Measurements from ENCODE around the gene BABAM2. TPM values are rescaled to one million over a fixed set of nuclear protein-coding genes. Genes with fewer than 3 reads are reported as not detected.

The BABAM2 gene
- total RNA-seq, 4 donors from 2014 or later = 23.7 to 41.1 (median 27.9) TPM

DNA sequence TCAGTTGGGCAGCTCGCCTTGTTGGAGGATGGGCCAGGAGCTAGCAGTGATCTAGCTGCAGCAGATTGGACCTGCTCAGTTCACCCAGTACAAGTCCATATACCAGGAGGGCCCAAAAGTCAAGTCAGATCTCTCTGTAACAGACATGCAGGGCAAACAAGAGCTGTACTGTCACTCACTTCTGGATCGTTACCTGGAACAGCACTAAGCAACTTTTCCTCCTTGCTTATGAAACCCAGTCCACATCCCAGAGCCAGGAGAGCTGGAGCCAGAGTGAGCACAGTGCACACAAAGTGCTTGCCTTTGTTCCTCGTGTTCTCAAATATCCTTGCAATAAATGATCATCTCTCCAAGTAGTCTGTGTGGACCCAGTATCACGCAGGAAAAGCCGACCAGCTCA lies 258.0 kb downstream of the BABAM2 start:
- TF ChIP-seq POLR2AphosphoS5 (IDR thresholded peaks at IDR 0.05) = no peak
- TF ChIP-seq, protein P1, sequence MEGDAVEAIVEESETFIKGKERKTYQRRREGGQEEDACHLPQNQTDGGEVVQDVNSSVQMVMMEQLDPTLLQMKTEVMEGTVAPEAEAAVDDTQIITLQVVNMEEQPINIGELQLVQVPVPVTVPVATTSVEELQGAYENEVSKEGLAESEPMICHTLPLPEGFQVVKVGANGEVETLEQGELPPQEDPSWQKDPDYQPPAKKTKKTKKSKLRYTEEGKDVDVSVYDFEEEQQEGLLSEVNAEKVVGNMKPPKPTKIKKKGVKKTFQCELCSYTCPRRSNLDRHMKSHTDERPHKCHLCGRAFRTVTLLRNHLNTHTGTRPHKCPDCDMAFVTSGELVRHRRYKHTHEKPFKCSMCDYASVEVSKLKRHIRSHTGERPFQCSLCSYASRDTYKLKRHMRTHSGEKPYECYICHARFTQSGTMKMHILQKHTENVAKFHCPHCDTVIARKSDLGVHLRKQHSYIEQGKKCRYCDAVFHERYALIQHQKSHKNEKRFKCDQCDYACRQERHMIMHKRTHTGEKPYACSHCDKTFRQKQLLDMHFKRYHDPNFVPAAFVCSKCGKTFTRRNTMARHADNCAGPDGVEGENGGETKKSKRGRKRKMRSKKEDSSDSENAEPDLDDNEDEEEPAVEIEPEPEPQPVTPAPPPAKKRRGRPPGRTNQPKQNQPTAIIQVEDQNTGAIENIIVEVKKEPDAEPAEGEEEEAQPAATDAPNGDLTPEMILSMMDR (IDR thresholded peaks at IDR 0.05) = no peak
- TF ChIP-seq POLR2A (IDR thresholded peaks at IDR 0.05) = no peak
- TF ChIP-seq EP300 (IDR thresholded peaks at IDR 0.05) = no peak
- 100% methylated on average over 5 of the region's 5 CpGs for WGBS
- no peak for DNase-seq (ENCODE audit: low spot score in 2 of 2)
- Histone ChIP-seq H3K4me3 (no peak overlapping the region), H3K27ac (no peak overlapping the region), H3K36me3 (no peaks in the 10 kb centered on the region), H3K9me3 (no peaks in the 10 kb centered on the region), H3K27me3 (no peaks in the 10 kb centered on the region), H3K4me1 (peaks cover 13% of the 10 kb centered on the region)

DNA sequence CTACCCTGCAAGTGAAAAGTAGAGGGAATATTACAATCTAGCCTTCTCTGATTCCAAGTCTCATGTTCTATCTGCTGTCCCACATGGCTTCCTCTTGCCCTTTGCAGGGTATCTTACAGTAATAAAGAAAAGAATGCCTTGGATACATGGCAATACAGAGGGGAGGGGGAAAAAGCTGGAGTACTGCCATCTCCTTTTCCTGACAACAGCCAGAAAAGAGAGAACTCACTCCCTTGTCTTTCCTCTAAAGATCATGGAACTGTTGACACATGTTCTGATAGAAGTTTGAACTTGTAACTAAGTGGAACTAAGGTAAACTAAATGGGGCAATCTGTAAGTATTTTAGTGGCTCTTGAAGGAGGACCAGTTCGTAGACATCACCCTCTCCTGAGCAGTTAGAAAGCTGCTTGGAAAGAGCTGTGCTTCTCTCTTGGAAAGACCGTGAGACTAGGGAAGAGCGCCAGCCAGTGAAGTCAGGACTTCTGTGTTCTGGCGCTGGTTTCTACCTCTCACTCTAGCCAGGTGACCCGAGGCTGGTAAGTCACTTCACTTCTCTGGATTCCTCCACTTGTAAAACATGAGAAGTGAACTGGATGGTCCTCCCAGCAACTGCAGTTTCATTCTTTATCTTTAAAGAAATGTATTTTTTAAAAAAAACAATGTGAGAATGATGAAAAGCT lies 259.8 kb downstream of the BABAM2 start:
- no peaks in the 10 kb centered on the region for H3K27me3 ChIP-seq
- no peaks in the 10 kb centered on the region for H3K36me3 ChIP-seq
- no peak overlapping the region for H3K27ac ChIP-seq
- H3K4me1 ChIP-seq = peaks cover 13% of the 10 kb centered on the region
- WGBS = 44% methylated on average over 5 of the region's 5 CpGs
- TF ChIP-seq, protein P1 (IDR thresholded peaks at IDR 0.05) = no peak
- no peak for TF ChIP-seq POLR2AphosphoS5 (IDR thresholded peaks at IDR 0.05)
- TF ChIP-seq EP300 (IDR thresholded peaks at IDR 0.05) = no peak
- no peak for TF ChIP-seq POLR2A (IDR thresholded peaks at IDR 0.05)
- H3K9me3 ChIP-seq = no peaks in the 10 kb centered on the region
- no peak overlapping the region for H3K4me3 ChIP-seq
- DNase-seq (ENCODE audit: low spot score in 2 of 2) = no peak

DNA sequence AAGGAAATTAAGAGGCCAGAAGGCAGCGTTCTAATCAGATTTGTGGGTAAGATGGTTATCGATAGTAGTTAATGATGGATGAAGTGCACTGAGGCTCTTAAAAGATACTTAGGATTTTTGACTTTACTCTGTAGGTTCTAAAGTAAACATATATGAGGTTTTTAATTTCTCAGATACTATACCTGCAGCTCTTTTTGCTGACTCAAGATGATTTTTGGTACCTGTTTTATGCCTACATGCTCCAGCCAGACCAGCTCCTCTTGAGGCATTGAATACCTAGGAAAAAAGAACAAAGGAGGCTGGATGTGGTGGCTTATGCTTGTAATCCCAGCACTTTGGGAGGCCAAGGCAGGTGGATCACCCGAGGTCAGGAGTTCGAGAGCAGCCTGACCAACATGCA lies 260.5 kb downstream of the BABAM2 start:
- DNase-seq (ENCODE audit: low spot score in 2 of 2) = no peak
- H3K27ac ChIP-seq = no peak overlapping the region
- no peaks in the 10 kb centered on the region for H3K36me3 ChIP-seq
- 80% methylated on average over 4 of the region's 4 CpGs for WGBS
- no peaks in the 10 kb centered on the region for H3K27me3 ChIP-seq
- TF ChIP-seq POLR2A (IDR thresholded peaks at IDR 0.05) (no peak), EP300 (IDR thresholded peaks at IDR 0.05) (no peak), POLR2AphosphoS5 (IDR thresholded peaks at IDR 0.05) (no peak)
- TF ChIP-seq, protein P1 (IDR thresholded peaks at IDR 0.05) = no peak
- peaks cover 13% of the 10 kb centered on the region for H3K4me1 ChIP-seq
- H3K9me3 ChIP-seq = no peaks in the 10 kb centered on the region
- no peak overlapping the region for H3K4me3 ChIP-seq

DNA sequence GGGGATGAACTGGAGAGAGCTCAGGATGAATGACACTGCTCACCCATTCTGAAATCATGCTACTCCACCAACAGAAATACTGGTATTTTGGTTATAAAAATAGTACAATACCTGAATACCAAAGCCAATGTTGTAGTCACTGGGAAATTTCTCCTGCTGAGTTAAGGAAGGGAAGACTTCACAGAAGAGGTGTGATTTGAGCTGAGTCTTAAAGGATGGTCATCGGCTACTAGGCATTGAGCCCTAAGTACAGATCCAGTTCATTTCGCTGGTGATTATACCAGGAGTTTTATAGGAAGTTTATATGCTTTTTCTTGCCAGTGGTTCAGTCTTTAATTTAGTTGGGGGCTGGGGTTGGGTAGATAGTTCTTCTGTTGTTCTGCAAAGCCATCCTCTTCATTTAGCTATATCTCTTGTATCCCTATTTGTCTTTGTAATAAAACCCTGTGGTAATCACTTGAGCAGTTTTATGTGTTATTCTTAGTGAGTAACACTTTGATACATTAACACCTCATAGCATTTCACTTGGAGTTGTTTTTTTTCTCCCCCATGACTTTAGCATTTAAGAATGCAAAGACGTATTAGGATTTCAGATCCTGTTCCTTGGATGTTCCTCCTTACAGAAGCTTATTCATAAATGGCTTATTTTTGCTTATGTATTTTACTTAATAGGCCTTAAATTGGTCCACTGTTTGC lies 262.2 kb downstream of the BABAM2 start:
- H3K27me3 ChIP-seq = no peaks in the 10 kb centered on the region
- no peaks in the 10 kb centered on the region for H3K36me3 ChIP-seq
- H3K27ac ChIP-seq = no peak overlapping the region
- no peaks in the 10 kb centered on the region for H3K9me3 ChIP-seq
- TF ChIP-seq POLR2AphosphoS5 (IDR thresholded peaks at IDR 0.05) (no peak), EP300 (IDR thresholded peaks at IDR 0.05) (no peak), POLR2A (IDR thresholded peaks at IDR 0.05) (no peak)
- TF ChIP-seq, protein P1 (IDR thresholded peaks at IDR 0.05) = no peak
- no peak for DNase-seq (ENCODE audit: low spot score in 2 of 2)
- 96% methylated on average over 3 of the region's 3 CpGs for WGBS
- H3K4me1 ChIP-seq = peaks cover 13% of the 10 kb centered on the region
- no peak overlapping the region for H3K4me3 ChIP-seq

DNA sequence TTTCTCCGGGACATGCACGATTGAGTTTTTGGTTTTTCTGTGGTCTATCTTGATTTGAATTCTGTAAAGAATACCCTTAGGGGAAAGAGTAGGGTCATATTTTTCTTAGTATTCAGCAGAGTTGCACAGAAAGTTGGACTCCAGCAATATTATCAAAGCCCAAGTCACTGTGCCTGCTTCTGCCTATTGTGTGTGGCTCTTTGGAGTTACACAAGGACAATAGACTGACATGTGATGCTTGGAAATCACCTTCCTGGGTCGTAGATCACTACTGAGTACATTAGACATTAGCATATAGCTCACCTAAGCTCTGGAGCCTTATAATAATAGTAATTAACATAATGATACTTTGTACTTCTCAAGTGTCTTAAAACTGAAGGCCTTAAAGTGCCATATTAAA lies 263.3 kb downstream of the BABAM2 start:
- no peaks in the 10 kb centered on the region for H3K9me3 ChIP-seq
- H3K27me3 ChIP-seq = no peaks in the 10 kb centered on the region
- 84% methylated on average over 3 of the region's 3 CpGs for WGBS
- no peak for TF ChIP-seq POLR2A (IDR thresholded peaks at IDR 0.05)
- TF ChIP-seq POLR2AphosphoS5 (IDR thresholded peaks at IDR 0.05) = no peak
- TF ChIP-seq, protein P1 (IDR thresholded peaks at IDR 0.05) = no peak
- no peak for TF ChIP-seq EP300 (IDR thresholded peaks at IDR 0.05)
- H3K4me1 ChIP-seq = peaks cover 13% of the 10 kb centered on the region
- H3K36me3 ChIP-seq = no peaks in the 10 kb centered on the region
- no peak overlapping the region for H3K4me3 ChIP-seq
- H3K27ac ChIP-seq = no peak overlapping the region
- no peak for DNase-seq (ENCODE audit: low spot score in 2 of 2)
